Pulmonary artery endothelial cell (primary cell): ENCODE results near the gene PREX1. TPM values are rescaled to one million over a fixed set of nuclear protein-coding genes. Genes with fewer than 3 reads are reported as not detected.
"Not testable (repeated sequence)": the region's sequence is repeated elsewhere in the genome, so short reads cannot be mapped to it uniquely, and the experiment has no call there.

Source experiments
- DNase-seq: peaks from one replicate; pipeline ENCODE4 v3.0.0-alpha.2; 2011; ENCODE audit warnings: low read depth, low spot score
- total RNA-seq: library from RNA; depleted of rRNA; stranded (reverse); fragments of >200 nt; gene quantifications from 2 replicates; pipeline ENCODE4 v1.2.3, GENCODE V29; 2014

Gene PREX1
- total RNA-seq, 1 donor from 2014 or later: 115 TPM

GRCh38 chr20:48776306-48776705, 51.5 kb downstream of the PREX1 start:
- no peak for DNase-seq

- not testable (repeated sequence) for DNase-seq
Measured at GRCh38 chr20:48775545-48775944, 52.3 kb downstream of the PREX1 start.

- no peak for DNase-seq
Measured at GRCh38 chr20:48774696-48775095, 53.1 kb downstream of the PREX1 start.

- DNase-seq: no peak
Measured at GRCh38 chr20:48773837-48774418, 53.9 kb downstream of the PREX1 start.

- no peak for DNase-seq
Measured at GRCh38 chr20:48772183-48772976, 55.4 kb downstream of the PREX1 start.

GRCh38 chr20:48771542-48771941, 56.3 kb downstream of the PREX1 start:
- no peak for DNase-seq

- DNase-seq: no peak
Measured at GRCh38 chr20:48770700-48771442, 56.9 kb downstream of the PREX1 start.

GRCh38 chr20:48769069-48769983, 58.5 kb downstream of the PREX1 start:
- DNase-seq: no peak

- DNase-seq: no peak
Measured at GRCh38 chr20:48766961-48767960, 60.5 kb downstream of the PREX1 start.

- DNase-seq: no peak
Measured at GRCh38 chr20:48766205-48766604, 61.6 kb downstream of the PREX1 start.

- DNase-seq: no peak
Measured at GRCh38 chr20:48765359-48765758, 62.4 kb downstream of the PREX1 start.

GRCh38 chr20:48763216-48763914, 64.4 kb downstream of the PREX1 start:
- peak; percentile 33 for DNase-seq

- DNase-seq: no peak
Measured at GRCh38 chr20:48761874-48762273, 65.9 kb downstream of the PREX1 start.

- DNase-seq: no peak
Measured at GRCh38 chr20:48761023-48761785, 66.6 kb downstream of the PREX1 start.

- peak; percentile 33 for DNase-seq
Measured at GRCh38 chr20:48760403-48760983, 67.3 kb downstream of the PREX1 start.

GRCh38 chr20:48759631-48760245, 68.1 kb downstream of the PREX1 start:
- no peak for DNase-seq

- no peak for DNase-seq
Measured at GRCh38 chr20:48758206-48758820, 69.5 kb downstream of the PREX1 start.
